BJ (cell line): ENCODE measurements around the gene ONECUT1. TPM values are rescaled to one million over a fixed set of nuclear protein-coding genes. Genes with fewer than 3 reads are reported as not detected.

Source experiments
- CTCF ChIA-PET: fragments of 350-600 bp; formaldehyde crosslinking; extraction: SDS; loops from one replicate; lab custom pipeline; 2021; ENCODE audit warnings: antibody characterized with exemption, inconsistent platforms; lab: Yijun Ruan, JAX
- POLR2A ChIA-PET: fragments of 300-600 bp; sonication (Branson Sonifier 250); formaldehyde crosslinking; extraction: SDS; loops from one replicate; lab custom pipeline; 2021; ENCODE audit warnings: antibody characterized with exemption; lab: Charles Lee
- DNase-seq: peaks from one replicate; pipeline ENCODE4 v3.0.0-alpha.2; 2011; ENCODE audit warnings: low read depth
- H3K27me3 ChIP-seq: 2 replicates; pipeline ENCODE4 v1.6.0; 2011; ENCODE audit warnings: low read length; ENCODE audit not compliant: control insufficient read depth, insufficient read depth
- H3K36me3 ChIP-seq: 2 replicates; pipeline ENCODE4 v1.5.1; 2011; ENCODE audit warnings: low read length; ENCODE audit not compliant: control insufficient read depth, insufficient read depth
- H3K4me3 ChIP-seq: 2 replicates; pipeline ENCODE4 v1.5.1; 2011; ENCODE audit warnings: low read depth, mild to moderate bottlenecking, control low read depth, low read length
- polyA plus RNA-seq: library from polyadenylated mRNA; depleted of rRNA; stranded (reverse); fragments of >200 nt; gene quantifications from 2 replicates; pipeline ENCODE4 v1.2.3, GENCODE V29; 2011
- TF ChIP-seq, protein P1 (sequence below): IDR thresholded peaks from 2 replicates; pipeline ENCODE4 v1.5.1; 2011; ENCODE audit warnings: low read depth, mild to moderate bottlenecking, control low read depth, inconsistent platforms, low read length, moderate library complexity; ENCODE audit not compliant: insufficient read depth

The ONECUT1 gene
- polyA plus RNA-seq, 1 experiment: not detected

DNA sequence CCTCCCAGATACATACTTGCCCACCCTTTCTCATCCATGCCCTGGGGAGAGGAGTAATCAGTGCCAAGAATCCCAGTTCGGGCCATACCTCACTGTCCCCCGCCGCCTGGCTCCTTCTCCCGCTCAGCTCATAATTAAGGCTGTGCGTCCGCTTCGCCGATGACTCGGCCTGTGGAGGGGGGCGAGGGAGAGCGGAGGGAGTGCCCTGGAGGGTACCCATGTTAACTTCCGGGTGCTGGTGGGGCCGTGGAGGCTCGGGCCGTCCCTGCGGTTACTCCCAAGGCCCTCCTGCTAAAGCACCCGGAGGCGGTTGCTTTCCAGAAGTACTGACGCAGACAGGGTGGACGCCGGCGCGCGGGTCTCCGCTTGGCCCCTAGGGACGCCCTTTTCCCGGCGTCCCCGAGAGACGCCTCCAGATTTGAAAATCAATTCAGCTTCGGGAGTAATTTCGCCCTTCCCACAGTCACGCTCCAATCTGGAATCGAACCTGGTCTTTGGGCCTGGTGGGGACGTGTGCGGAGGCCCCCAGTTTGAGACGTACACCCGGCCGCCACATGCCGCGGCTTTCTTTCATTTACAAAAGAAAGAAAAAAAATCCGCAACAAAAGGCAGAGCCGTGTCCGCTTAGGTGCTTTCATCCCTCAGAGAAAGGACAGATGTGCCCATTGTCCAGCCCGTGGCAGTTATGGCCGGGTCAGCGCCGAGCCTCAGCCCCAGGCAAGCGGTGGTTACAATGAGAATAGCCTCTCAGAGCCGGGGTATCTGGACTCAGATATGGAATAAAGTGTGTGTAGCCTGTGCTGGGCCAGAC lies 1.0 kb upstream of the ONECUT1 start:
- DNase-seq: no peak
- TF ChIP-seq, protein P1, sequence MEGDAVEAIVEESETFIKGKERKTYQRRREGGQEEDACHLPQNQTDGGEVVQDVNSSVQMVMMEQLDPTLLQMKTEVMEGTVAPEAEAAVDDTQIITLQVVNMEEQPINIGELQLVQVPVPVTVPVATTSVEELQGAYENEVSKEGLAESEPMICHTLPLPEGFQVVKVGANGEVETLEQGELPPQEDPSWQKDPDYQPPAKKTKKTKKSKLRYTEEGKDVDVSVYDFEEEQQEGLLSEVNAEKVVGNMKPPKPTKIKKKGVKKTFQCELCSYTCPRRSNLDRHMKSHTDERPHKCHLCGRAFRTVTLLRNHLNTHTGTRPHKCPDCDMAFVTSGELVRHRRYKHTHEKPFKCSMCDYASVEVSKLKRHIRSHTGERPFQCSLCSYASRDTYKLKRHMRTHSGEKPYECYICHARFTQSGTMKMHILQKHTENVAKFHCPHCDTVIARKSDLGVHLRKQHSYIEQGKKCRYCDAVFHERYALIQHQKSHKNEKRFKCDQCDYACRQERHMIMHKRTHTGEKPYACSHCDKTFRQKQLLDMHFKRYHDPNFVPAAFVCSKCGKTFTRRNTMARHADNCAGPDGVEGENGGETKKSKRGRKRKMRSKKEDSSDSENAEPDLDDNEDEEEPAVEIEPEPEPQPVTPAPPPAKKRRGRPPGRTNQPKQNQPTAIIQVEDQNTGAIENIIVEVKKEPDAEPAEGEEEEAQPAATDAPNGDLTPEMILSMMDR: 0 out of 2 replicates have a peak, but pooled peaks have one; percentile 8
- no peaks in the 10 kb centered on the region for H3K36me3 ChIP-seq
- H3K4me3 ChIP-seq: peak overlapping the region; percentile 45
- peaks cover 70% of the 10 kb centered on the region for H3K27me3 ChIP-seq
- POLR2A ChIA-PET: no interaction called here
- CTCF ChIA-PET: interaction anchor here (1.7 kb wide), 1 partner anchor 9 kb away, joined by 4 read pairs; no protein-coding TSS in a partner anchor

DNA sequence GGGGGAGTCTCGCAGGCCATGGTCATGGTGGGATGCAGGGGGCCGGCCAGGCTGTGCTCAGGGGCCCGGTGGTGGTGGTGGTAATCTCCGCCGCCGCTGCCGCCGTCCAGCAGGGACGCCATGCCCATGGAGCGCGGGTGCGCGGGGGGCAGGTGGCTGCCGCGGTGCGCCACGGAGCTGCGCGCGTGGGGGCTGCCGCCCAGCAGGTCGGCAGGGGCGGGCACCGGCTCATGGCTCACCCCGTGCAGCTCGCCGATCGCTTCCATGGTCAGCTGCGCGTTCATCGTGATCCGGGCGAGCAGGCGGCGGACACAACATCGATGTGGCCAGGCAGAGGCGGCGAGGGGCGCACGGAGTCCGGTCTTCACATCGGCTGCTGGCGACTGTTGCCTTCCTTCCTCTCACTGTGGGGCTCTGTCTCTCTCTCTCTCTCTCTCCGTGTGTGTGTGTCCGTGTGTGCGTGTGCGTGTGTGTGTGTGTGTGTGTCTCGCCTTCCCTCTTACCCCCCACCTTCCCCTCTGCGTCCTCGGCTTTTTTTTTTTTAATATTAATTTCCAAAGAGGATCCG lies 451 bp downstream of the ONECUT1 start:
- Histone ChIP-seq H3K36me3 (no peaks in the 10 kb centered on the region), H3K27me3 (peaks cover 68% of the 10 kb centered on the region), H3K4me3 (peak overlapping the region; percentile 45)
- ChIA-PET POLR2A (no interaction called here), CTCF (no interaction called here)
- no peak for DNase-seq
- TF ChIP-seq, protein P1: no peak

DNA sequence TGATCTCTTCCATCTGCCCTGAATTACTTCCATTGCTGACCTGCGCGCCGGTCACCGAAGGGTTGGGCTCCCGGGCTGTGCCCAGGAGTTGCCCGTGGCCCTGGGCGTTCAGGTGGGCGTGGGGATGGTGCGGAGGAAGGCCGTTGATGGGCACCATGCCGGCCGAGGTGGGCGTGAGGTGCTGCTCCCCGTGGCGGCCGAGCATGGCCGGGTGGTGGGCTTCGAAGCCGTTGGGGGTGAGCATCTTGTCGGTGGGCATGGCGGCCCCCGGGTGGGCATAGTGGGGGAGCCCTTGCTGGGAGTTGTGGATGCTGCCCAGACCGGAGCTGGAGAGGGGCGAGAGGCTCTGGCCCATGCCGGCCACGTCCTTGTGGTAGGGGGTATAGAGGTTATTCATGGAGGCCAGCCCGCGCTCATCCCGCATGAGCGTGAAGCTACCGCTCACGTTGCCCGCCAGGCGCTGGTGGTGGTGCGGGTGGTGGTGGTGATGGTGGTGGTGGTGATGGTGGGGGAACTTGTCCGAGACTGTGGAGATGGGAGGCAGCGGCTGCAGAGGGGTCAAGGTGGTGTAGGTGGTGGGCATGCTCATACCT lies 1.0 kb downstream of the ONECUT1 start:
- TF ChIP-seq, protein P1: no peak
- POLR2A ChIA-PET: no interaction called here
- peaks cover 69% of the 10 kb centered on the region for H3K27me3 ChIP-seq

DNA sequence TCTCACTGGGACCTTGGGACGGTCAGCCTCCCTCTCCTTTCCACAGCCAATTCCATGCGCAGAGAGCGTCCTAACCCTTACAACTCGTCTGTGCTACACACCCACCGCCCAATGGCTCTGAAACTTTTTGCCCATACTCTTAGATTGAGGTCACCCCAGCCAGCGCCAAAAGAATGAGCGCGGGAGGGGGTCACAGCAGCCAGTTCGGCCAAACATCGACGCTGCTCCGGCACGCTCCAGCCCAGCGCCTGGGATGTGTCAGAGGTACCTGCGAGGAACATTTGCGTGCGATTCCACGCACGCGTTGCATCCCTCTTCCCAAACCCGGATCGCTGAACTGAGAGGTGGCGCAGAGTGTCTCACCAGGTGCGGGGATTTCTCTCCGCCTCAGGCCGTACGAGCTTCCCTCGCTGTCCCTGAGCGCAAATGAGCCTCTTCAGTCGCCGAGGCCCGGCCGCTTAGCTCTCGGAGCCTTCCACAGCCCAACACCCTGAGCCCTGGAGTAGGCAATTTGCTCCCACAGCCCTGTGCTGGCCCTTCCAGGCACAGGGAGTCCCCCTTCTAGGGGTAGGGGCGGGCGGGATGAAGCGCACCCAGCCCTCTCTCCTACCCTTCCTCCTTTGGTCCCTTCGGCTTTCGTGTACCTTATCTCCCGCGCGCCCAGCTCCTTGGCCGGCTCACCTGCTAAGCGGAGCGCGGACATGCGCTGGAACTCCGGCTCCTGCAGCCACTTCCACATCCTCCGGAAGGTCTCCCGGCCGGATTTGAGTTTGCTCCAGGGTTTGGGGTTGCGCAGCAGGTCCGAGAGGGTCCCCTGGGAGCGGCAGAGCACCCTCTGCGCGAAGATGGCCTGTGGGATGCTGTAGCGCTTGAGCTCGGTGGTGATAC lies 1.8 kb downstream of the ONECUT1 start:
- POLR2A ChIA-PET: no interaction called here
- TF ChIP-seq, protein P1: no peak
- H3K27me3 ChIP-seq: peaks cover 70% of the 10 kb centered on the region
- CTCF ChIA-PET: no interaction called here
- DNase-seq: no peak
- no peaks in the 10 kb centered on the region for H3K36me3 ChIP-seq
- no peak overlapping the region for H3K4me3 ChIP-seq

More for the DNA sequence above, 1.0 kb downstream of the ONECUT1 start:
- Histone ChIP-seq H3K4me3 (no peak overlapping the region), H3K36me3 (no peaks in the 10 kb centered on the region)
- CTCF ChIA-PET: no interaction called here
- DNase-seq: no peak
